BLaER1 treated with 17β-estradiol and CSF1 and Interleukin-3, amounts not matched to agents 10 nM and 100 nM (cell line): ENCODE results near the gene VSIG10.
"Not testable (repeated sequence)": the region's sequence is repeated elsewhere in the genome, so short reads cannot be mapped to it uniquely, and the experiment has no call there.

Experiments
- H3K27ac ChIP-seq, 11 experiments: shearing (Covaris generic); formaldehyde crosslinking; 2 replicates each; pipeline ENCODE4 v1.8.1; 2022
- H3K27me3 ChIP-seq, 11 experiments: shearing (Covaris generic); formaldehyde crosslinking; 2 replicates each; pipeline ENCODE4 v1.8.1; 2022
- H3K36me3 ChIP-seq, 11 experiments: shearing (Covaris generic); formaldehyde crosslinking; 2 replicates each; pipeline ENCODE4 v1.8.1; 2022
- H3K4me1 ChIP-seq, 10 experiments: shearing (Covaris generic); formaldehyde crosslinking; 2 replicates each; pipeline ENCODE4 v1.8.1; 2022
- H3K4me2 ChIP-seq, 11 experiments: shearing (Covaris generic); formaldehyde crosslinking; 2 replicates each; pipeline ENCODE4 v1.8.1; 2022
- H3K4me3 ChIP-seq, 10 experiments: shearing (Covaris generic); formaldehyde crosslinking; 2 replicates each; pipeline ENCODE4 v1.8.1; 2022
- H3K9ac ChIP-seq, 11 experiments: shearing (Covaris generic); formaldehyde crosslinking; 2 replicates each; pipeline ENCODE4 v1.8.1; 2022
- H3K9me3 ChIP-seq, 11 experiments: shearing (Covaris generic); formaldehyde crosslinking; replicated peaks in 1 of 11; 2 replicates each; pipeline ENCODE4 v1.8.1; 2022
- H4K20me1 ChIP-seq, 11 experiments: shearing (Covaris generic); formaldehyde crosslinking; 2 replicates each; pipeline ENCODE4 v1.8.1; 2022
- Cebpa-rat ChIP-seq, 11 experiments: shearing (Covaris generic); IDR thresholded peaks; 2 replicates each; pipeline ENCODE4 v1.8.1; 2022

The VSIG10 gene

DNA sequence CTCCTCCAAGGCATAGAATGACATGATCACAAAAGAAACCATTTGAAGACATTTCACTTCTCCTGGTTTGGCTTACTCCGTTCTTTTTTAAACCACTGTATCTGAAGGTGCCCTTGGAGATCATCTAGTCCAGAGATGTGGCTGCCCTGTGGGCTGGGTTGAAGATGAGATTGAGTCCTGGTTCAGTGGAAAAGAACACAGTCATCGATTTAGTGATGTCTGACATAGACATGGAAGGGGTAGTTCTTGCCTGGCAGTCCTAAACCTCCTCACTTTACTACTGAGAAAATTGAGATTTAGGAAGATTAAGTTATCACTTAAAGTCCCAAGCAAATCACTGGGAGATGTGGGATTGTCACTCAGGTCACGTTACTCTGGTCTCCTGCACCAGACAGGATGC is 2.8 kb downstream of the VSIG10 start:
- no peaks in the 10 kb centered on the region for H3K9me3 ChIP-seq
- H3K27ac ChIP-seq, result no peak overlapping the region
- H3K36me3 ChIP-seq, result peaks cover 0 to 26% (median 6%) of the 10 kb centered on the region in 11 experiments; a peak in 4 of 22 replicates
- no peak overlapping the region for H3K4me3 ChIP-seq
- peaks cover 10 to 33% (median 29%) of the 10 kb centered on the region in 10 experiments; a peak in 19 of 20 replicates for H3K4me1 ChIP-seq
- peaks cover 0 to 8% (median 5%) of the 10 kb centered on the region in 11 experiments; a peak in 4 of 22 replicates for H4K20me1 ChIP-seq
- no peaks in the 10 kb centered on the region for H3K27me3 ChIP-seq
- no peak overlapping the region for H3K4me2 ChIP-seq
- no peak overlapping the region for H3K9ac ChIP-seq
- TF ChIP-seq Cebpa-rat (IDR thresholded peaks at IDR 0.05), result no peak

DNA sequence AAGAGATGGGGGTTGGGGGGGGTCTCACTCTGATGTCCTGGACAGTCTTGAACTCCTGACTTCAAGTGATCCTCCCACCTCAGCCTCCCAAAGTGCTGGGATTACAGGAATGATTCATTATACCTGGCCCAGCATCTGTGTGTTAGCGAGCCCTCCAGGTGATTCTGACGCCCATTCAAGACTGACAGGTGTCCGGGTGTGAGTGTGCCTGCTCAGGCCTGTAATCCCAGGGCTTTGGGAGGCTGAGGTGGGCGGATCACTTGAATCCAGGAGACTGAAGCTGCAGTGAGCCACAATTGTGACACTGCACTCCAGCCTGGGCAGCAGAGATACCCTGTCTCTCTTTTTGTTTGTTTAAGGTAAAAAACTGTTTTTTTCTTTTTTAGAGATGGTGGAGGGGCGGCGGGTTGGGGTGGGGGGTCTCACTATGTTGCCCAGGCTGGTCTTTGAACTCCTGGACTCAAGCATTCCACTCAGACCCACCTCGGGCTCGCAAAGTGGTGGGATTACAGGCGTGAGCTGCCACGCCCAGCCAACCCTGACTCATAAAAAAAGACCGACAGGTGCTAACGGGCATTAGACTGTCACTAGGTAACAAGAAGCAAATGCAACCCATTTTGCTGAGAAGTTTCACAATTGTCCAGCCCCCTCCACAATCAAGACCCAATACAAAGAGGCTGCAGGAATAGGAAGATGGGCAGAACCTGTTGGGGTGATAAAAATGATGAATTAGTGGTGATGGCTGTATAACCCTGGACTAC is 4.7 kb downstream of the VSIG10 start:
- Histone ChIP-seq H4K20me1 (peaks cover 0 to 8% (median 5%) of the 10 kb centered on the region in 11 experiments; a peak in 4 of 22 replicates), H3K4me1 (peaks cover 0 to 17% (median 15%) of the 10 kb centered on the region in 10 experiments; a peak in 16 of 20 replicates), H3K4me3 (no peak overlapping the region), H3K9me3 (no peaks in the 10 kb centered on the region), H3K4me2 (no peak overlapping the region), H3K9ac (no peak overlapping the region), H3K27me3 (no peaks in the 10 kb centered on the region), H3K27ac (no peak overlapping the region), H3K36me3 (peaks cover 0 to 41% (median 18%) of the 10 kb centered on the region in 11 experiments; a peak in 15 of 22 replicates)
- no peak for TF ChIP-seq Cebpa-rat (IDR thresholded peaks at IDR 0.05)

DNA sequence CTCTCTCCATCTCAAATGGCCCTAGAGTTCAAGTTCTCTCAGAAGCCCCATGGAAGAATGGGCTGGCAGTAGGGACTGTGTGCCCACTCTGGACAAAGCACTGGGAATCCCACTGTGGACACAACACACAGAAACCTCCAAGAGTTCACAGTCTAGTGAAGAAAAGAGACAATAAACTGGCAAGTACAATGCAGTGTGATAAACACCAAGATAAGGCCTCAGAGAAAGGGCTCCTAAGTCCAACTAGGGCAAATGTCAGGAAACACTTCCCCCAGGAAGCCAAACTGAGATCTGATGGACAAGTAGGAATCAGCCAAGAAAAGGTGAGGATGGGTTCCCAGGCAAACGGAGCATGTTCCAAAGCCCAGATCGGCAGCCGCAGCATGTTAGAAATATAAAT is 5.4 kb downstream of the VSIG10 start:
- no peaks in the 10 kb centered on the region for H3K9me3 ChIP-seq
- no peak overlapping the region for H3K27ac ChIP-seq
- no peak overlapping the region for H3K9ac ChIP-seq
- peaks cover 0 to 17% (median 15%) of the 10 kb centered on the region in 10 experiments; a peak in 16 of 20 replicates for H3K4me1 ChIP-seq
- H3K4me3 ChIP-seq, result no peak overlapping the region
- no peak for TF ChIP-seq Cebpa-rat (IDR thresholded peaks at IDR 0.05)
- peaks cover 0 to 8% (median 5%) of the 10 kb centered on the region in 11 experiments; a peak in 4 of 22 replicates for H4K20me1 ChIP-seq
- peaks cover 0 to 48% (median 20%) of the 10 kb centered on the region in 11 experiments; a peak in 15 of 22 replicates for H3K36me3 ChIP-seq
- no peaks in the 10 kb centered on the region for H3K27me3 ChIP-seq
- H3K4me2 ChIP-seq, result no peak overlapping the region

DNA sequence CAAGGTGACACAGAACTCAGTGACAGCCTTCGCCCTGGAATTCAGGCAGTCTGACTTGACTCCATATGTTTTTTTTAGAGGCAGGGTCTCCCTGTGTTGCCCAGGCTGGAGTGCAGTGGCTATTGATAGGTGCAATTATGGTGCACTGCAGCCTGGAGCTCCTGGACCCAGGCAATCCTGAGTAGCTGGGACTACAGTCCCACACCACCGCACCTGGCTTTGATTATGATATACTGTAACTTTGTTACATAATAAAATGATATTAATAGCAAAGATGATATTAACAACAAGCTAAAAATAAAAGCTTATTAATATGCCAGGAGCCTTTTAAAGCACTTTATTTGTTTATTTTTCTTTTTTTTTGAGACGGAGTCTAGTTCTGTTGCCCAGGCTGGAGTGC is 9.8 kb downstream of the VSIG10 start:
- no peaks in the 10 kb centered on the region for H3K4me1 ChIP-seq
- H3K36me3 ChIP-seq, result peaks cover 3 to 76% (median 44%) of the 10 kb centered on the region in 11 experiments; a peak in 21 of 22 replicates
- H3K4me2 ChIP-seq, result no peak overlapping the region
- no peak overlapping the region for H3K9ac ChIP-seq
- no peaks in the 10 kb centered on the region for H3K27me3 ChIP-seq
- no peak overlapping the region for H3K27ac ChIP-seq
- no peaks in the 10 kb centered on the region for H3K9me3 ChIP-seq
- no peaks in the 10 kb centered on the region for H4K20me1 ChIP-seq
- H3K4me3 ChIP-seq, result no peak overlapping the region
- TF ChIP-seq Cebpa-rat (IDR thresholded peaks at IDR 0.05), result no peak

DNA sequence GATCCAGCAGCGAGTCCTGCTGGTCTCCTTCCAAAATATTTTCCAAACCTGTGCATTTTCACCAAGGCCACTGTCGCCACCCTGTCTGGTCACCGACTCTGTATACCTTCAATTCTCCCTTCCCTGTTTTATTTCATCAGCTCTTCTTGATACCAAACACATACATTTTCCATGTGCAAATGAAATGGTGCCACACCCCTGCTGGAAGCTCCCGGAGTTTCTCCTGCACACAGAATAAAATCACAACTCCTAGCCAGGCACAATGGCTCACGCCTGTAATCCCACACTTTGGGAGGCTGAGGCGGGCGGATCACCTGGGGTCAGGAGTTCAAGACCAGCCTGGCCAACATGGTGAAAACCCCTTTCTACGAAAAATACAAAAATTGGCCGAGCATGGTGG is 14.0 kb downstream of the VSIG10 start:
- H3K9ac ChIP-seq, result no peak overlapping the region
- no peaks in the 10 kb centered on the region for H3K4me1 ChIP-seq
- H3K9me3 ChIP-seq, result no peaks in the 10 kb centered on the region
- no peak overlapping the region for H3K4me2 ChIP-seq
- H3K36me3 ChIP-seq, result peaks cover 3 to 91% (median 43%) of the 10 kb centered on the region in 11 experiments; a peak in 21 of 22 replicates
- no peak overlapping the region for H3K27ac ChIP-seq
- H4K20me1 ChIP-seq, result no peaks in the 10 kb centered on the region; a peak in 2 of 22 replicates
- no peaks in the 10 kb centered on the region for H3K27me3 ChIP-seq
- H3K4me3 ChIP-seq, result no peak overlapping the region
- no peak for TF ChIP-seq Cebpa-rat (IDR thresholded peaks at IDR 0.05)

DNA sequence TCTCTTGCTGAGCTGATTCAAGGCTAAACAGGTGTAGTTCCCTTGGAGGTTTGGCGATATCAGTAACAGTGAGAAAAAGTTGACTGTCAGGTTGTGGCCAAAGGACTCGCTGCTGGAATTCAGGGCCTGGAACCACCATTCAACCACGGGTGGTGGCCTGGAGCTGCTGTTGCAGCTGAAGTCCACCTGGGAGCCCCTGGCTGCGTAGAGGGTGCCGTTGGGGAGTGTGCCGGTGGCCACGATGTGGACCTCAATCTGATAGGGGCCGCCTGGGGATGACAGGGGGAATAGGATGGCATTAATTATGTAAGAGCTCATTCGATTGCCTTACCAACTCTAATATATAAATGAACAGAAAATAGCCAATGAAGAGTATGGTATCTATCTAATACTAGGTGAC is 21.6 kb downstream of the VSIG10 start:
- Histone ChIP-seq H3K9me3 (no peaks in the 10 kb centered on the region), H3K9ac (no peak overlapping the region), H4K20me1 (no peaks in the 10 kb centered on the region; a peak in 1 of 22 replicates), H3K36me3 (peaks cover 14 to 95% (median 63%) of the 10 kb centered on the region in 11 experiments; a peak in 21 of 22 replicates), H3K27ac (no peak overlapping the region), H3K4me2 (no peak overlapping the region), H3K27me3 (no peaks in the 10 kb centered on the region), H3K4me3 (no peak overlapping the region), H3K4me1 (no peaks in the 10 kb centered on the region)
- no peak for TF ChIP-seq Cebpa-rat (IDR thresholded peaks at IDR 0.05)

DNA sequence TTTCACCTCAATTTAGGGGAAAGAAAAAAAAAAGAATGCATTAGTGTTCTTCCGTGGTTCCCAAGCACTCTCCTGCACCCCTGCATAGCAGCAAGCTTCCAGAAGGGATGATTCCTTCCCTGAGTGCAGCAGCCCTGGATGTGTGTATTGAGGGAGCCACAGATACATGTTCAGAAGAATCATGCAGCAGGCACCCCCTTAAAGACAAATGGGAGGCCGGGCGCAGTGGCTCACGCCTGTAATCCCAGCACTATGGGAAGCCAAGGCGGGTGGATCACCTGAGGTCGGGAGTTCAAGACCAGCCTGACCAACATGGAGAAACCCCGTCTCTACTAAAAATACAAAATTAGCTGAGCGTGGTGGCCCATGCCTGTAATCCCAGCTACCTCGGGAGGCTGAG is 22.3 kb downstream of the VSIG10 start:
- H4K20me1 ChIP-seq, H3K27me3 ChIP-seq, H3K4me3 ChIP-seq, H3K4me2 ChIP-seq, H3K9me3 ChIP-seq, H3K27ac ChIP-seq, H3K9ac ChIP-seq, H3K4me1 ChIP-seq: not testable (repeated sequence)
- H3K36me3 ChIP-seq, result peaks cover 14 to 96% (median 60%) of the 10 kb centered on the region in 11 experiments; a peak in 21 of 22 replicates

DNA sequence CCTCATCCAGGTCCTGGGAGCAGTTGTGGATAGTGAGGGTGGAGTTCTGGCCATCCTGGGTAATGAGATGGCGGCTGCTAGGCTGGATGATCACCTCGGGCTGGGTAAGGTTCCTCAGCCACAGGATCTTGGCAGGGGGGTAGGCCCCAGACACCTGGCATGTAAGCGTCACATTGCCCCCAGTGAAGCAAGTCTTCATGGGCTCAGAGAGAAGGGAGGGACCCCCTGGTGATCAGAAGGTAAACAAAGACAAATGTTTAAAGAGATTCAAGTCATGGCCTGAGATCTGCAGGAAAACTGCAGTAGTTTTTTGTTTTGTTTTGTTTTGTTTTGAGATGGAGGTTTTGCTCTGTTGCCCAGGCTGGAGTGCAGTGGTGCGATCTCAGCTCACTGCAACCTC is 30.0 kb downstream of the VSIG10 start:
- Histone ChIP-seq H3K4me3 (no peak overlapping the region), H3K9me3 (no peaks in the 10 kb centered on the region), H3K4me2 (peak overlapping the region in 3 of 11 experiments; percentile 18 to 43 (median 35); a peak in 4 of 22 replicates), H4K20me1 (no peaks in the 10 kb centered on the region), H3K9ac (peak overlapping the region in 2 of 11 experiments; percentile 5 to 20; a peak in 2 of 22 replicates), H3K36me3 (peaks cover 0 to 88% (median 54%) of the 10 kb centered on the region in 11 experiments; a peak in 19 of 22 replicates), H3K27ac (peak overlapping the region in 1 of 11 experiments; percentile 33; a peak in 1 of 22 replicates), H3K4me1 (peaks cover 0 to 13% (median 7%) of the 10 kb centered on the region in 10 experiments; a peak in 7 of 20 replicates), H3K27me3 (no peaks in the 10 kb centered on the region)
- TF ChIP-seq Cebpa-rat (IDR thresholded peaks at IDR 0.05), result no peak

DNA sequence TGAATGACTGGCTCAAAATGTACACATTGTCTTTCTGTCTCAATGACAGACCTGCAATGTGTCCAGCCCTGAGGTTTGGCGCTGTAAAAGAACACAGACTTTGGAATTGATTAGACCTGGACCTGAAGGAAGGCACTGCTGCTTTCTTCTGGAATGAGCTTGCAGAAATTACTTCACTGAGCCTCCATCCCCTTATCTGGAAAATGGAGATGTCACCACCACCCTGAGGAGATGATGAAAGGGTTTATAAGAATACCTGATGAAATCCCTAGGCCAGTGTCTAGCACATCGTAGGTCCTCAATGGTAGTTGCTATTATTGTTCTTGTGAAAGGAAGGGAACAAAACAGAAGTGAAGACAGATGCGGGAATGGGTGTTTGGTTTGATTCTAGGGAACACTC is 33.2 kb downstream of the VSIG10 start:
- TF ChIP-seq Cebpa-rat (IDR thresholded peaks at IDR 0.05), result no peak
- no peaks in the 10 kb centered on the region for H3K27me3 ChIP-seq
- H3K9me3 ChIP-seq, result no peaks in the 10 kb centered on the region
- H3K4me2 ChIP-seq, result no peak overlapping the region
- H4K20me1 ChIP-seq, result no peaks in the 10 kb centered on the region; a peak in 1 of 22 replicates
- H3K36me3 ChIP-seq, result peaks cover 0 to 85% (median 39%) of the 10 kb centered on the region in 11 experiments; a peak in 17 of 22 replicates
- H3K4me3 ChIP-seq, result no peak overlapping the region
- no peak overlapping the region for H3K27ac ChIP-seq
- no peak overlapping the region for H3K9ac ChIP-seq
- peaks cover 4 to 16% (median 12%) of the 10 kb centered on the region in 10 experiments for H3K4me1 ChIP-seq
